ENCODE results near the gene ARHGAP15.

GRCh38 chr2:143210446-143210819 lies 81.2 kb downstream of the ARHGAP15 start:
- TF ChIP-seq SUZ12 (IDR thresholded peaks at IDR 0.05; ENCODE audit: extremely low read depth, insufficient read depth, insufficient read length) (no peak), YY1 (IDR thresholded peaks at IDR 0.05; ENCODE audit: insufficient read depth, insufficient read length) (no peak), ZNF274 (IDR thresholded peaks at IDR 0.05; ENCODE audit: low read depth, low read length) (no peak)

Measured in NT2/D1 (cell line).